ENCODE measurements around the gene GAS2L2. TPM values are rescaled to one million over a fixed set of nuclear protein-coding genes. Genes with fewer than 3 reads are reported as not detected.

GAS2L2 gene
- total and polyA plus RNA-seq, 4 donors: 1.6 to 11.5 (median 3.9) TPM

DNA sequence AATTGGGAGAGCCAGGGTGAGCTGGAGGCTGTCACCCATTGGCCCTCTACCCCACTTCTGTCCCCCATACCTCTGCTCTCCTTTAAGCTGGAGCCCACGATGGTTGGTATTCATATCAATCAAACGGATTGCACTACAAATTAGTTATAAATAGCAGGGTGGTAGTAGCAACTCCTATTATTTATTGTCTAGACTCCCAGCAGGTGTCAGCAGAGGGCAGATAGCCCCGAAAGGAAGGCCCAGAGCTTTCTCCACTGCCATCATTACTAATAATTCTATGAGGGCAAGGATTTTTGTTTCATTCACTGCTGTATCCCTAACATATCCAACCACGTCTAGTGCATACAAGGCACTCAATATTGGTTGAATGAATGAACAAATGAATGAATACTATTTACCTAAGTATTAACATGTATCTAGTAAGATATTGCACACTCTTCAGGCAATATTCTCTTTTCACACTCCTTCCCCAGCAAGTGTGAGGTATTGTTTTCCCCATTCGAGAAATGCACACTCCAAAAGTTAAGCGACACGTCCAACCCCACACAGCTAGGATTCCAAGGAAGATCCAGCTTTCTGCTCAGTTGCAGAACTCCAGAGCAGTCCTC lies 14.0 kb upstream of the GAS2L2 start:
- ATAC-seq (ENCODE audit: insufficient read depth, low FRiP score) (no peak), DNase-seq (peak in 2 of 3 donors; percentile 50 to 51)

DNA sequence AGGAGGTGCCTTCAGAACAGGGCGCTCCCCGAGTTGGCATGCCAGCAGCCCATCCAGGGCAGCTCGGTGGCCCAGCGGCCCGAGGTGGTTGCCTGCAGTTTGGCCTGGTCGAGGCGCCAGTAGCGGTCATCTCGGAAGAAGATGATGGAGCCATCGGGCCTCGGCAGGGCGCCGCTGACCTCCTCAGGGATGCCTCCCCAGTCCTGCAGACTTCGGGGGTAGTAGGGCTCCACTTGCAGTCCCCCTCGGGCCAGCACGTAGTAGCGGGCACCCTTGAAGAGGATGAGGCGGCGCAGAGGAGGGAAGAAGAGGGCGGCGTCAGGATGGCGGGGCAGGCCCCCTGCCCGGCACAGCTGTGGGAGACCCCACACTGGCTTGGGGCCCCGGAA lies 13.4 kb upstream of the GAS2L2 start:
- Histone ChIP-seq H3K4me3 (no peak overlapping the region), H3K4me1 (ENCODE audit: control insufficient read depth in 5 of 5, insufficient read depth in 5 of 5, low read length in 5 of 5) (peaks cover 0 to 15% (median 0%) of the 10 kb centered on the region in 5 donors), H3K9ac (ENCODE audit: insufficient read depth in 1 of 2, low read length in 2 of 2) (no peak overlapping the region), H3K9me3 (ENCODE audit: control insufficient read depth in 4 of 4, insufficient read depth in 3 of 4, low read length in 3 of 4) (no peaks in the 10 kb centered on the region), H3K27ac (ENCODE audit: low read depth in 1 of 2, low read length in 1 of 2) (no peak overlapping the region), H3K36me3 (ENCODE audit: control insufficient read depth in 4 of 4, insufficient read depth in 4 of 4, low read length in 4 of 4) (no peaks in the 10 kb centered on the region), H3K27me3 (ENCODE audit: control insufficient read depth in 3 of 3, insufficient read depth in 3 of 3, low read length in 2 of 3) (no peaks in the 10 kb centered on the region)
- 93 to 95% methylated on average over 22 to 24 of the region's 24 CpGs for WGBS, 2 donors
- ATAC-seq (ENCODE audit: insufficient read depth, low FRiP score) (no peak), DNase-seq (no peak)
- TF ChIP-seq, protein P1, sequence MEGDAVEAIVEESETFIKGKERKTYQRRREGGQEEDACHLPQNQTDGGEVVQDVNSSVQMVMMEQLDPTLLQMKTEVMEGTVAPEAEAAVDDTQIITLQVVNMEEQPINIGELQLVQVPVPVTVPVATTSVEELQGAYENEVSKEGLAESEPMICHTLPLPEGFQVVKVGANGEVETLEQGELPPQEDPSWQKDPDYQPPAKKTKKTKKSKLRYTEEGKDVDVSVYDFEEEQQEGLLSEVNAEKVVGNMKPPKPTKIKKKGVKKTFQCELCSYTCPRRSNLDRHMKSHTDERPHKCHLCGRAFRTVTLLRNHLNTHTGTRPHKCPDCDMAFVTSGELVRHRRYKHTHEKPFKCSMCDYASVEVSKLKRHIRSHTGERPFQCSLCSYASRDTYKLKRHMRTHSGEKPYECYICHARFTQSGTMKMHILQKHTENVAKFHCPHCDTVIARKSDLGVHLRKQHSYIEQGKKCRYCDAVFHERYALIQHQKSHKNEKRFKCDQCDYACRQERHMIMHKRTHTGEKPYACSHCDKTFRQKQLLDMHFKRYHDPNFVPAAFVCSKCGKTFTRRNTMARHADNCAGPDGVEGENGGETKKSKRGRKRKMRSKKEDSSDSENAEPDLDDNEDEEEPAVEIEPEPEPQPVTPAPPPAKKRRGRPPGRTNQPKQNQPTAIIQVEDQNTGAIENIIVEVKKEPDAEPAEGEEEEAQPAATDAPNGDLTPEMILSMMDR (IDR thresholded peaks at IDR 0.05; ENCODE audit: control extremely low read depth, extremely low read depth): no peak

More for the DNA sequence above, 14.0 kb upstream of the GAS2L2 start:
- TF ChIP-seq, protein P1 (IDR thresholded peaks at IDR 0.05; ENCODE audit: control extremely low read depth, extremely low read depth): peak; percentile 24
- no peaks in the 10 kb centered on the region for H3K27me3 ChIP-seq (ENCODE audit: control insufficient read depth in 3 of 3, insufficient read depth in 3 of 3, low read length in 2 of 3)
- H3K9me3 ChIP-seq (ENCODE audit: control insufficient read depth in 4 of 4, insufficient read depth in 3 of 4, low read length in 3 of 4): no peaks in the 10 kb centered on the region
- H3K9ac ChIP-seq (ENCODE audit: insufficient read depth in 1 of 2, low read length in 2 of 2): no peak overlapping the region
- WGBS, 2 donors: 39 to 51% methylated on average over 7 of the region's 7 CpGs
- no peak overlapping the region for H3K4me3 ChIP-seq
- H3K4me1 ChIP-seq (ENCODE audit: control insufficient read depth in 5 of 5, insufficient read depth in 5 of 5, low read length in 5 of 5): peaks cover 0 to 15% (median 0%) of the 10 kb centered on the region in 5 donors
- no peak overlapping the region for H3K27ac ChIP-seq (ENCODE audit: low read depth in 1 of 2, low read length in 1 of 2)
- no peaks in the 10 kb centered on the region for H3K36me3 ChIP-seq (ENCODE audit: control insufficient read depth in 4 of 4, insufficient read depth in 4 of 4, low read length in 4 of 4)

DNA sequence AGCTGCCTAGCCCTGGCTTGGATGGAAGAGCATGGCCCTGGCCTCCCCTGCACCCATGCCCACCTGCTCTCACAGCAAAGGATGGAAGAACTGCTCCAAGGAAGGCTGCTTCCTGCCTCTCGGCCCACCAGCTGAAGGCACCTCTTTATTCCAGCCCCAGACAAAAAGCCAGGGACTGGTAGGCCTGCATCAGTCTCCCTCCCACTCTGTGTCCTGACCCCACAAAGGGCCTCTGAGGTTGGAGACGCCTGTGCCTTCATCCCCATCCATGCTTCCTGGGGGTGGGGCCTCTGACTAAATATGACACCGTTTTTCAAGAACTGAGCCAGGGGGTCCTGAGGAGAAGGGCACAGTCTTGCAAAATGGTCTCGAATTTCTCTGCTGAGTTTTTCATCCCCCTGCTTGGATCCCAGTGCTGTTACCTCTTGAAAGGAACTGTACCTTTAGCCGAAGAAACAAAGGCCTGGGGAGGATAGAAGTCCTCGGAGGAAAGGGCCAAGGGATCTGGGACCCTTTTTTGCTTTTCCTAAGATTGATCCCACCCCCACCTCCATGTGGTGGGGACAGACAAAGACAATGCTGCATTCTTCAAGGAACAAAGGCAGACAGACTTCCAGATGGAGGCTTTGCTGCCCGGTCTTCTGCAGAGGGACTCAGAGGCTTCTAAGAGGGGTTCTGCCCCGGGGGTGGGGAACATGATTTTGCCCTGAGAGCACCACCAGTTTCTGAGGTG lies 12.9 kb upstream of the GAS2L2 start:
- Histone ChIP-seq H3K36me3 (ENCODE audit: control insufficient read depth in 4 of 4, insufficient read depth in 4 of 4, low read length in 4 of 4) (no peaks in the 10 kb centered on the region), H3K4me1 (ENCODE audit: control insufficient read depth in 5 of 5, insufficient read depth in 5 of 5, low read length in 5 of 5) (peaks cover 0 to 15% (median 0%) of the 10 kb centered on the region in 5 donors), H3K4me3 (no peak overlapping the region), H3K9ac (ENCODE audit: insufficient read depth in 1 of 2, low read length in 2 of 2) (no peak overlapping the region), H3K27ac (ENCODE audit: low read depth in 1 of 2, low read length in 1 of 2) (no peak overlapping the region), H3K9me3 (ENCODE audit: control insufficient read depth in 4 of 4, insufficient read depth in 3 of 4, low read length in 3 of 4) (no peaks in the 10 kb centered on the region), H3K27me3 (ENCODE audit: control insufficient read depth in 3 of 3, insufficient read depth in 3 of 3, low read length in 2 of 3) (no peaks in the 10 kb centered on the region)
- WGBS, 2 donors: 85 to 87% methylated on average over 8 of the region's 8 CpGs
- ATAC-seq (ENCODE audit: insufficient read depth, low FRiP score) (no peak), DNase-seq (no peak)
- TF ChIP-seq, protein P1 (IDR thresholded peaks at IDR 0.05; ENCODE audit: control extremely low read depth, extremely low read depth): no peak

Measured in lung (tissue), 12 donors.